Measurements from ENCODE around the gene PRR19. TPM values are rescaled to one million over a fixed set of nuclear protein-coding genes. Genes with fewer than 3 reads are reported as not detected.

Gene PRR19
- total RNA-seq, 1 experiment from 2014 or later = 2.2 TPM

- no peak for DNase-seq (ENCODE audit: low spot score)
Measured at GRCh38 chr19:42282819-42283187, 19.1 kb upstream of the PRR19 start.

- peak; percentile 77 for DNase-seq (ENCODE audit: low spot score)
Measured at GRCh38 chr19:42283188-42284065, 18.5 kb upstream of the PRR19 start.

DNA sequence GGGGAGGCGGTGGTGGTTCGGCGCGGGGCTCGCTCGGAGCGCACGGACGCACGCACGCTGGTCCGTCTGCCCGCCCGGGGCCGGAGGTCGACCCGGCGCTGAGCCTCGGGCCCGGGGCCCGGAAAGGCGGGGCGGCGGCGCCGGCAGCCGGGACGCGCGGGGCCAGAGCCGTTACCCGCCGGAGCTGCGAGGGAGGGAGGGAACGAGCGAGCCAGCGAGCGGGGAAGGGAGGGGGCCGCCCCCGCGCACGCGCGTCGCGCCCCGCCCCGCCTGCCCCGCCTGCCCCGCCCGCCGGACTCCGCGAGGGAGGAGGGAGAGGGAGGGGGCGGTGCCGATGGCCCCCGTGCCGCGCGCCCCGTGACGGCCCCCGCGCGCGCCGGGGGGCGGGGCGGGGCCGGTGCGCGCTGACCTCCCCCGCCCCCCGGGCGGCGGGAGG, 17.8 kb upstream of the PRR19 start:
- DNase-seq (ENCODE audit: low spot score) = peak; percentile 54

DNA sequence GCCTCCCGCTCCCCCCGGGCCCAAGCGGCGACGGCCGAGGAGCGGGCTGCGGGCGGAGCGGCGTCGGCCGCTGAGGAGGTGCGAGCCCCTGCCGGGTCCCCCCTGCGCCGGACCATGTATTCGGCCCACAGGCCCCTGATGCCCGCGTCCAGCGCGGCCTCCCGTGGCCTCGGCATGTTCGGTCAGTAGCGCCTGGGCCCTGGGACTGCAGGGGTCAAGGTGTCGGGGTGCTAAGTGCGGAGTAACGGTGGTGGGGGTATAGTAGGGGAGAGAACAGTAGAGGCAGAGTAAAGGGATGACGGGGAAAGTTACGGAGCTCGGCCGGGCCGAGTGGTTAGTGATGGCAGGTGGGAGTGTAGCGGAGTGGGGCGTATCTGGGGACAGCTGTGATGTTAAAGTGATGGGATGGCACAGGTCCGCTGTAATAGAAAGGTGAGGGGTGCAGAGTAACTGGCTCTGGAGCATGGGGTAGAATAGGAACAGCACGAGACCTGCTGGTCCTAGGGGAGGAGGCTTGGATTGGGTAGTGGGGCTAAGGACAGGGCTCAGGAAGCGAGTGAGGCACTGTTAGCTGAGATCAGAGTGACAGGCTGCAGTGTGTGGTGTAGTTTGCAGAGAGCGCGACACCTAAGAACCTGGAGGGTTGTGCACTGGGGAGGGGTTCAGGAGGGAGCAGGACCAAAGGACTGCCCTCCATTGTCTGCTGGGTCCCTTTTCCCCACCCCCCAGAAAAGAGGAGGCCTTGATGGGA, 17.2 kb upstream of the PRR19 start:
- no peak for DNase-seq (ENCODE audit: low spot score)

DNA sequence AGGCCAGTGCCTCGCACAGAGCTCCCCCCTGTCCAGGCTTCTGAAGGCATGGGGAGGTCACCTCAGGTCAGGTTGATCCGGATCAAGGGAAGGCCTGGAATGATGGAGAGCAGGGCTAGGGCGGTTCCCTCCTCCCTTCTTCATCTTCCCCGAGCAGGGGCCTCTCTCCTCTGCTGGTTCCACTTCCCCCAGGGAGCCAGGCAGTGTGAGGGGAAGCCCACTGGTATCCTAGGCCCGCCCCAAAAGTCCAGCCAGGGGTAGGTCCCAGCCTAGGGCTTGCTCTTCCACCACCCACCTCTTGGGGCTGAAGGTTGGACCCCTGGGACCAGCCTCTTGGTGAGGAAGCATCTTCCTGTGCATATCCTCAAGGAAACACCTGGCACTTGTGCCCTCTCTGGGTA, 16.4 kb upstream of the PRR19 start:
- DNase-seq (ENCODE audit: low spot score) = no peak

GRCh38 chr19:42285988-42286348, 16.0 kb upstream of the PRR19 start:
- DNase-seq (ENCODE audit: low spot score) = no peak

- DNase-seq (ENCODE audit: low spot score) = no peak
Measured at GRCh38 chr19:42286349-42287016, 15.4 kb upstream of the PRR19 start.

DNA sequence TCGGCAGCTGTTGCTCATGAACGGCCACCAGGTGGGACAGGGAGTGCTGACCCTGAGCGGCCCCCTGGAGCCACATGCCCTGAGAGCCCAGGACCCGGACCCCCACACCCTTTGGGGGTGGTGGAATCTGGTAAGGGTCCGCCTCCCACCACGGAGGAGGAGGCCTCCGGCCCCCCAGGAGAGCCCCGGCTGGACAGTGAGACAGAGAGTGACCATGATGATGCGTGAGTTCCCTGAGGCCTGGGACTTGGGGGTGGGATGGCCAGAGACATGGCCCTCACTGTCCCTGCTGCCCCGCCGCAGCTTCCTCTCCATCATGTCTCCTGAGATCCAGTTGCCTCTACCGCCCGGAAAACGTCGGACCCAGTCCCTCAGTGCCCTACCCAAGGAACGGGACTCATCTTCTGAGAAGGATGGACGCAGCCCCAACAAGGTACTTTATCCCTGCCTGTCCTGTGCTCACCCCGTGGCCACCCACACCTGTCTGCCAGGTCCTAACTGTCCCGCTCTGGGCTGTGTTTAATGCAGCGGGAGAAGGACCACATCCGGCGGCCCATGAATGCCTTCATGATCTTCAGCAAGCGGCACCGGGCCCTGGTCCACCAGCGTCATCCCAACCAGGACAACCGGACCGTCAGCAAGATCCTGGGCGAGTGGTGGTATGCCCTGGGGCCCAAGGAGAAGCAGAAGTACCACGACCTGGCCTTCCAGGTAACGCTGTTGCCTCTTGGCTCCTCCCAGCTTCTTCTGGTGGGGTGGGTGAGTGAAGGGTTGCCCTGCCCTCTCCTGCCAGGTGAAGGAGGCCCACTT, 14.7 kb upstream of the PRR19 start:
- no peak for DNase-seq (ENCODE audit: low spot score)

- DNase-seq (ENCODE audit: low spot score) = no peak
Measured at GRCh38 chr19:42287827-42288107, 14.2 kb upstream of the PRR19 start.

DNA sequence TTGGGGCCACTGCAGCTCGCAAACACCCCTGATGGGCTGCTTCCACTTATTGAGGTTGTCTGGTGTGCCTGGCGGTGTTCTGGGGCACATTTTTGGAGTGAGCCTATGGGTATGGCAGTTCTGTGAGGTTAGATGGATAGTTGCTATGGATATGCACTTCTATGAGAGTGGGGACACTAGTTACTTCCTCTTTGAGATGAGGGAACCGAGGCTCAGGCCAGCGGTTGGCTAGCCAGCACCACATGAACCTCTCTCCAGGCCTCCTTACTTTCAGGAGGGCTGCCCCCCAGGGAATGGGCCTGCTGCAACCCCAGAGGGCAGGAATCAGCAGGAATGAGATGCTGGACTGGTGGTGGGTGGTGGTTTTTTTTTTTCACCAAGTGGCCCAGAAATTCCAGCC, 13.5 kb upstream of the PRR19 start:
- DNase-seq (ENCODE audit: low spot score) = no peak

GRCh38 chr19:42288881-42289555, 12.9 kb upstream of the PRR19 start:
- DNase-seq (ENCODE audit: low spot score) = no peak

DNA sequence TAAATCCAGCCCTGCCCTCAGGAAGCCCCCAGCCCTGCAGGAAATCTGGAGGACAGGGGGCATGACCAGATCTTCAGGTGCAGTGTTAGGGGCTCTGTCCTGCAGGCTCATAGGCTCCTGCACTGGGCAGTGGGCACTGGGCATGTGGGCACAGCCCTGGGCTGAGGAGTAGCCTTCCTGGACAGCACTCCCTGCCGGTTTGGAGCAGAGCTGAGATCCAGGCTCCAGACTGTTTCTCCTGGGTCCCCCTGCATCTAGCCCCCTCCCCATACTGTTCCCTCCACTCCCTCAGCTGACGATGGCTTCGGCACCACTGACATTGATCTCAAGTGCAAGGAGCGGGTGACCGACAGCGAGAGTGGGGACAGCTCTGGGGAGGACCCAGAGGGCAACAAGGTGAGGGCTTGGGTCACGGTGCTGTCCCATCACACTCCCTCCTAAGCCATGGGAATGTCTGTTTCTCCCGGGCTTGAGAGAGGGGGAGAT, 12.3 kb upstream of the PRR19 start:
- DNase-seq (ENCODE audit: low spot score) = no peak

DNA sequence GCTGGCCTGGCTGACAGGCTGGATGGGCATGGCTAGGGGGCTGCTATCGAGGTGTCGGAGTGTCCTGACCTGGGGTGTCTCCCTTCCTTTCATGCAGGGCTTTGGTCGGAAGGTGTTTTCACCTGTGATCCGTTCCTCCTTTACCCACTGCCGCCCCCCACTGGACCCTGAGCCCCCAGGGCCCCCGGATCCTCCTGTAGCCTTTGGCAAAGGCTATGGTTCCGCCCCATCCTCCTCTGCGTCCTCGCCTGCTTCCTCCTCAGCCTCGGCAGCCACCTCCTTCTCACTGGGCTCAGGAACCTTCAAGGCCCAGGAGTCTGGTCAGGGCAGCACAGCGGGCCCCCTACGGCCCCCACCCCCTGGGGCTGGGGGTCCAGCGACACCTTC, 11.8 kb upstream of the PRR19 start:
- no peak for DNase-seq (ENCODE audit: low spot score)

- DNase-seq (ENCODE audit: low spot score) = peak; percentile 30
Measured at GRCh38 chr19:42290523-42291434, 11.2 kb upstream of the PRR19 start.

DNA sequence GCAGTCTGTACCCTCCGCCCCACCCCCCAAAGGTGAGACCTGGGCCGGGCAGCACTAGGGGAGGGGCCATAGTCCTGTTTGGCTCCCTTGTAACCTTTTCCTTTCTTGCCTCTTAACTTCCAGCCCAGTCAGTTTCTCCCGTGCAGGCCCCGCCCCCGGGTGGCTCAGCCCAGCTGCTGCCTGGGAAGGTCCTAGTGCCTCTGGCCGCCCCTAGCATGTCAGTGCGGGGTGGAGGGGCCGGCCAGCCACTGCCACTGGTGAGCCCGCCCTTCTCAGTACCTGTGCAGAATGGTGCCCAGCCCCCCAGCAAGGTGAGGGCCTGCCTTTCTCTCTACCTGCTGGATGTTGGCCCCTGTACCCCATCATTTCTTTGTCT, 10.5 kb upstream of the PRR19 start:
- DNase-seq (ENCODE audit: low spot score) = no peak

DNA sequence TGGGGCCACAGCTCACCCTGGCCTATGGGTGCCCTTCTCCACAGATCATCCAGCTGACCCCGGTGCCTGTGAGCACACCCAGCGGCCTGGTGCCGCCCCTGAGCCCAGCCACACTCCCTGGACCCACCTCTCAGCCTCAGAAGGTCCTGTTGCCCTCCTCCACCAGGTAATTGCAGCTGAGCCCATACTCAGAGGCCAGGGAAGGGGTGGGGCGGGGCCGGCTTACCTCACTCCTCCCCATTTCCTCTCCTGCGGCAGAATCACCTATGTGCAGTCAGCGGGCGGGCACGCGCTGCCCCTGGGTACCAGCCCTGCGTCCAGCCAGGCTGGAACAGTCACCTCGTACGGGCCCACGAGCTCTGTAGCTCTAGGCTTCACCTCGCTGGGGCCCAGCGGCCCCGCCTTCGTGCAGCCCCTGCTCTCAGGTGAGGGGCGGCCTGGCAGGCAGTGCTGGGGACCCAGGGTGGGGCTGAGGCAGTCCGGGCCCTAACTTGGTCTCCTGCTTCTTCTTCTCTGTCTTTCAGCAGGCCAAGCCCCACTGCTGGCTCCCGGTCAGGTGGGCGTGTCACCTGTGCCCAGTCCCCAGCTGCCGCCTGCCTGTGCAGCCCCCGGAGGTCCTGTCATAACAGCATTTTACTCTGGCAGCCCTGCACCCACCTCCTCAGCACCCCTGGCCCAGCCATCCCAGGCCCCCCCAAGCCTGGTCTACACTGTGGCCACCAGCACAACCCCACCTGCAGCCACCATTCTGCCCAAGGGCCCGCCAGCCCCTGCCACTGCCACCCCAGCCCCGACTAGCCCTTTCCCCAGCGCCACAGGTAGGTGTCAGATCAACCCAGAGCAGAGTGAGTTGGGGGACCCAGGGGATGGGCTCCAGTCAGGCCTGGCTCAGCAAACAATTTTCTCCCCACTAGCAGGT, 9.6 kb upstream of the PRR19 start:
- DNase-seq (ENCODE audit: low spot score) = no peak

DNA sequence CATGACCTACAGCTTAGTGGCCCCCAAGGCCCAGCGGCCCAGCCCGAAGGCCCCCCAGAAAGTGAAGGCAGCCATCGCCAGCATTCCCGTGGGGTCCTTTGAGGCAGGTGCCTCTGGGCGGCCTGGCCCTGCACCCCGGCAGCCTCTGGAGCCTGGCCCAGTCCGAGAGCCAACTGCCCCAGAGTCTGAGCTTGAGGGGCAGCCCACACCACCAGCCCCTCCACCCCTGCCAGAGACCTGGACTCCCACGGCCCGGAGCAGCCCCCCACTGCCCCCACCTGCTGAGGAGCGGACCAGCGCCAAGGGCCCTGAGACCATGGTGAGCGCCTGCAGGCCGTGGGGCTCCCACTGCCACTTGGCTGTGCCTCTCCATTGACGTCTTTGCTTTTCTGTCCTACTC, 9.0 kb upstream of the PRR19 start:
- DNase-seq (ENCODE audit: low spot score) = no peak

GRCh38 chr19:42293540-42293939, 8.4 kb upstream of the PRR19 start:
- DNase-seq (ENCODE audit: low spot score) = no peak

GRCh38 chr19:42293948-42294347, 8.0 kb upstream of the PRR19 start:
- DNase-seq (ENCODE audit: low spot score) = no peak

Measured in A172 (cell line).